HEK293 (cell line): ENCODE data around the gene ZSCAN20.

ENCODE experiments used
- TRIM28 ChIP-seq: IDR thresholded peaks from 2 replicates; pipeline ENCODE4 v1.6.1; 2011; ENCODE audit warnings: low read length, control low read depth, borderline replicate concordance
- WT1 ChIP-seq: fragments of 450-650 bp; formaldehyde crosslinking; IDR thresholded peaks from 2 replicates; pipeline ENCODE4 v1.5.1; 2016; ENCODE audit warnings: missing biosample characterization, missing genetic modification characterization
- YY1 ChIP-seq: fragments of 450-650 bp; formaldehyde crosslinking; IDR thresholded peaks from 2 replicates; pipeline ENCODE4 v1.5.1; 2018; ENCODE audit warnings: missing biosample characterization, missing genetic modification characterization
- ZBTB20 ChIP-seq: fragments of 450-650 bp; formaldehyde crosslinking; IDR thresholded peaks from 2 replicates; pipeline ENCODE4 v1.5.1; 2016; ENCODE audit warnings: missing biosample characterization, missing genetic modification characterization
- ZBTB21 ChIP-seq: fragments of 450-650 bp; formaldehyde crosslinking; IDR thresholded peaks from 2 replicates; pipeline ENCODE4 v1.5.1; 2017; ENCODE audit warnings: missing biosample characterization, missing genetic modification characterization
- ZBTB48 ChIP-seq: fragments of 450-650 bp; formaldehyde crosslinking; IDR thresholded peaks from 2 replicates; pipeline ENCODE4 v1.5.1; 2016; ENCODE audit warnings: missing biosample characterization, missing genetic modification characterization
- TF ChIP-seq, protein P1 (sequence below): fragments of 450-650 bp; formaldehyde crosslinking; IDR thresholded peaks from 2 replicates; pipeline ENCODE4 v1.5.1; 2016; ENCODE audit warnings: missing biosample characterization, missing genetic modification characterization
- TF ChIP-seq, protein P2 (sequence below): fragments of 450-650 bp; formaldehyde crosslinking; IDR thresholded peaks from 2 replicates; pipeline ENCODE4 v1.5.1; 2016; ENCODE audit warnings: missing biosample characterization, missing genetic modification characterization

DNA sequence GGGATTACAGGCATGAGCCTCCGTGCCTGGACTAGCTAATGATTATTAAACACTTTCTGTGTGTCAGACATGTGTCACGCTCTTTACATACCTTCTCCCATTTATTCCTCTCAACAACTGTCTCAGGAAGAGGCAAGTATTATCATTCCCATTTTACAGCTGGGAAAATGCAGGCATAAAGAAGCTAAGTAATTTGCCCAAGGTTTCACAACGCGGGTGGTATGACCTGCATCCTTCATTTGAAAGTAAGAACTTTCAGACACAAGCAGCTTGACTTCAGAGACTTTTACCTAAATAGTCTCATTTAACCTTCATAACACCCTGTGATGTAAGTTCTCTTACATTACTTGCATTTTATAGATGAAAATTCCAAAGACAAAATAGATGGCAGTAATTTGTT is 1.0 kb upstream of the ZSCAN20 start:
- no peak for TF ChIP-seq ZBTB21 (tag by site-specific recombination)
- no peak for TF ChIP-seq ZBTB48 (tag by site-specific recombination)
- TF ChIP-seq, protein P1, sequence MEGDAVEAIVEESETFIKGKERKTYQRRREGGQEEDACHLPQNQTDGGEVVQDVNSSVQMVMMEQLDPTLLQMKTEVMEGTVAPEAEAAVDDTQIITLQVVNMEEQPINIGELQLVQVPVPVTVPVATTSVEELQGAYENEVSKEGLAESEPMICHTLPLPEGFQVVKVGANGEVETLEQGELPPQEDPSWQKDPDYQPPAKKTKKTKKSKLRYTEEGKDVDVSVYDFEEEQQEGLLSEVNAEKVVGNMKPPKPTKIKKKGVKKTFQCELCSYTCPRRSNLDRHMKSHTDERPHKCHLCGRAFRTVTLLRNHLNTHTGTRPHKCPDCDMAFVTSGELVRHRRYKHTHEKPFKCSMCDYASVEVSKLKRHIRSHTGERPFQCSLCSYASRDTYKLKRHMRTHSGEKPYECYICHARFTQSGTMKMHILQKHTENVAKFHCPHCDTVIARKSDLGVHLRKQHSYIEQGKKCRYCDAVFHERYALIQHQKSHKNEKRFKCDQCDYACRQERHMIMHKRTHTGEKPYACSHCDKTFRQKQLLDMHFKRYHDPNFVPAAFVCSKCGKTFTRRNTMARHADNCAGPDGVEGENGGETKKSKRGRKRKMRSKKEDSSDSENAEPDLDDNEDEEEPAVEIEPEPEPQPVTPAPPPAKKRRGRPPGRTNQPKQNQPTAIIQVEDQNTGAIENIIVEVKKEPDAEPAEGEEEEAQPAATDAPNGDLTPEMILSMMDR (tag by site-specific recombination) = no peak
- TF ChIP-seq WT1 = no peak
- TF ChIP-seq ZBTB20 = no peak
- TF ChIP-seq, protein P2, sequence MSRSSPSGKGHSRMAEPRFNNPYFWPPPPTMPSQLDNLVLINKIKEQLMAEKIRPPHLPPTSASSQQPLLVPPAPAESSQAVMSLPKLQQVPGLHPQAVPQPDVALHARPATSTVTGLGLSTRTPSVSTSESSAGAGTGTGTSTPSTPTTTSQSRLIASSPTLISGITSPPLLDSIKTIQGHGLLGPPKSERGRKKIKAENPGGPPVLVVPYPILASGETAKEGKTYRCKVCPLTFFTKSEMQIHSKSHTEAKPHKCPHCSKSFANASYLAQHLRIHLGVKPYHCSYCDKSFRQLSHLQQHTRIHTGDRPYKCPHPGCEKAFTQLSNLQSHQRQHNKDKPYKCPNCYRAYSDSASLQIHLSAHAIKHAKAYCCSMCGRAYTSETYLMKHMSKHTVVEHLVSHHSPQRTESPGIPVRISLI (tag by site-specific recombination) = no peak
- TF ChIP-seq YY1 (tag by site-specific recombination) = no peak
- TF ChIP-seq TRIM28 = no peak
